Gastrocnemius medialis (tissue), 4 donors: ENCODE measurements around the gene KCP.

ENCODE experiments used
- POLR2A ChIP-seq, 2 donors: fragments of 450-650 bp; IDR thresholded peaks; one replicate each; pipeline ENCODE4 v1.6.1; 2017; ENCODE audit warnings: antibody characterized with exemption in 2 of 2, mild to moderate bottlenecking in 2 of 2, moderate library complexity in 2 of 2
- TF ChIP-seq, protein P1 (sequence below), 5 experiments: fragments of 450-650 bp in 3 of 5; fragments of 200-600 bp in 2 of 5; sonication (generic) in 2 of 5; IDR thresholded peaks in 4 of 5; conservative IDR thresholded peaks in 1 of 5; 1 replicate in 4 of 5; 2 replicates in 1 of 5; pipeline ENCODE4 v1.5.1; 2016 to 2019; ENCODE audit warnings: antibody characterized with exemption in 5 of 5, mild to moderate bottlenecking in 3 of 5, moderate library complexity in 3 of 5

DNA sequence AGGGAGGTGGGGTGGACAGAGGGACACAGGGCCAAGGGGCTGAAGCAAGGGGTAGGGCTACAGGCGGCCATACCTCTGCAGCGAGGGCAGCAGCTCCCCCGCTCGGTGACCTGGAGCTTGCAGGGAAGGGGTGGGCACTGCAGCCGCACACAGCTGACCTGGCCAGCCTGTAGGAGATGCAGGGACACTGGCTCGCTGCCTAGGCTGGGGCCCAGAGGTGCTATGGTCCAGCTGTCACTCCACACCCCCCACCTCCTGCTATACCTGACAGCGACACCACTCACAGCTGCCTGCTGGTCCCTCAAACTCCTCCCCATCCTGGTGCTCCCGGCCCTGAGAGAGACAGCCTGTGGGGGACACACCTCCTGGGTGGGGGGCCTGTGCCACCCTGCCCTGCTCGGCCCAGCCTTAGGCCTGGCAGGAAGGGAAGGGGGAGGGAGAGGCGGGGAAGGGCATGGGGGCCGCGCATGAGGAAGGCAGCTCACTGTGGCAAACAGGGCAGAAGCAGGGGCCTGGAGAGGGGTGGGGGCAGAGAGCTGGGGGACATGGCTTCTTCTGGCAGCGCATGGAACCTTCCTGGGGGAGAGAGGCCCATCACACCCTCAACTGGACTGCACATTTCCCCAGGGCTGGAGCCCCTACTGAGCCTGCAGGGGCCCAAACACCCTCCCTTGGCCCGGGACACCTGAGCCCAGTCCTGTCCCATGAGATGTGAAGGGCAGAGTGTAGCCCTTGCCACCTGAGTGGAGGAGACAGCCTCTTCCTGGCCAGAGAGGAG is 23.9 kb downstream of the KCP start:
- TF ChIP-seq, protein P1, sequence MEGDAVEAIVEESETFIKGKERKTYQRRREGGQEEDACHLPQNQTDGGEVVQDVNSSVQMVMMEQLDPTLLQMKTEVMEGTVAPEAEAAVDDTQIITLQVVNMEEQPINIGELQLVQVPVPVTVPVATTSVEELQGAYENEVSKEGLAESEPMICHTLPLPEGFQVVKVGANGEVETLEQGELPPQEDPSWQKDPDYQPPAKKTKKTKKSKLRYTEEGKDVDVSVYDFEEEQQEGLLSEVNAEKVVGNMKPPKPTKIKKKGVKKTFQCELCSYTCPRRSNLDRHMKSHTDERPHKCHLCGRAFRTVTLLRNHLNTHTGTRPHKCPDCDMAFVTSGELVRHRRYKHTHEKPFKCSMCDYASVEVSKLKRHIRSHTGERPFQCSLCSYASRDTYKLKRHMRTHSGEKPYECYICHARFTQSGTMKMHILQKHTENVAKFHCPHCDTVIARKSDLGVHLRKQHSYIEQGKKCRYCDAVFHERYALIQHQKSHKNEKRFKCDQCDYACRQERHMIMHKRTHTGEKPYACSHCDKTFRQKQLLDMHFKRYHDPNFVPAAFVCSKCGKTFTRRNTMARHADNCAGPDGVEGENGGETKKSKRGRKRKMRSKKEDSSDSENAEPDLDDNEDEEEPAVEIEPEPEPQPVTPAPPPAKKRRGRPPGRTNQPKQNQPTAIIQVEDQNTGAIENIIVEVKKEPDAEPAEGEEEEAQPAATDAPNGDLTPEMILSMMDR (IDR thresholded peaks at IDR 0.05 in 4 of 5, conservative IDR thresholded peaks at IDR 0.05 in 1 of 5), result no peak
- TF ChIP-seq POLR2A (IDR thresholded peaks at IDR 0.05), result no peak
